OCI-LY1 (cell line): ENCODE measurements around the gene FAM13A.
"Not testable (repeated sequence)": the region's sequence is repeated elsewhere in the genome, so short reads cannot be mapped to it uniquely, and the experiment has no call there.

Experiments used
- H2AFZ ChIP-seq: fragments of 200-600 bp; sonication (generic), shearing (Covaris generic); 2 replicates; pipeline ENCODE4 v1.6.0; 2014; ENCODE audit warnings: antibody characterized with exemption, mild to moderate bottlenecking, low read length
- H3F3A ChIP-seq: fragments of 200-600 bp; sonication (generic), shearing (Covaris generic); 2 replicates; pipeline ENCODE4 v1.6.0; 2014; ENCODE audit warnings: mild to moderate bottlenecking, antibody characterized with exemption, low read length, moderate library complexity; ENCODE audit not compliant: insufficient read depth
- H3K27ac ChIP-seq: fragments of 200-600 bp; sonication (generic); 2 replicates; pipeline ENCODE4 v1.5.1; 2014; ENCODE audit warnings: low read length, mixed run types, mild to moderate bottlenecking, low read depth; ENCODE audit not compliant: poor library complexity, severe bottlenecking
- H3K27me3 ChIP-seq: fragments of 200-600 bp; sonication (generic); 2 replicates; pipeline ENCODE4 v1.6.0; 2014; ENCODE audit warnings: antibody characterized with exemption, mild to moderate bottlenecking, low read length, moderate library complexity; ENCODE audit not compliant: insufficient read depth
- H3K36me3 ChIP-seq: fragments of 200-600 bp; sonication (generic); 2 replicates; pipeline ENCODE4 v1.6.1; 2014; ENCODE audit warnings: mild to moderate bottlenecking, antibody characterized with exemption, low read length, moderate library complexity, mixed read lengths; ENCODE audit not compliant: insufficient read depth
- H3K4me1 ChIP-seq: fragments of 200-600 bp; sonication (generic); 2 replicates; pipeline ENCODE4 v1.5.1; 2014; ENCODE audit warnings: mild to moderate bottlenecking, low read length, moderate library complexity; ENCODE audit not compliant: insufficient read depth, severe bottlenecking
- H3K4me2 ChIP-seq: fragments of 200-600 bp; sonication (generic), shearing (Covaris generic); 2 replicates; pipeline ENCODE4 v1.6.1; 2014; ENCODE audit warnings: low read length
- H3K4me3 ChIP-seq: fragments of 200-600 bp; sonication (generic); 2 replicates; pipeline ENCODE4 v1.5.1; 2014; ENCODE audit warnings: low read length, low read depth, mild to moderate bottlenecking, mixed read lengths; ENCODE audit not compliant: poor library complexity, severe bottlenecking
- H3K79me2 ChIP-seq: fragments of 200-600 bp; shearing (Covaris generic); 2 replicates; pipeline ENCODE4 v1.6.1; 2016; ENCODE audit warnings: mixed run types, low read length, mixed read lengths; ENCODE audit not compliant: insufficient read depth
- H3K9ac ChIP-seq: fragments of 200-600 bp; sonication (generic), shearing (Covaris generic); 2 replicates; pipeline ENCODE4 v1.6.1; 2014; ENCODE audit warnings: mild to moderate bottlenecking, low read length, mixed read lengths
- H3K9me2 ChIP-seq: fragments of 200-600 bp; sonication (generic), shearing (Covaris generic); 2 replicates; pipeline ENCODE4 v1.6.1; 2014; ENCODE audit warnings: low read depth, mild to moderate bottlenecking, low read length, mixed read lengths
- H3K9me3 ChIP-seq: fragments of 200-600 bp; shearing (Covaris generic); 2 replicates; pipeline ENCODE4 v1.6.1; 2014; ENCODE audit warnings: low read length, mixed read lengths
- H4K20me1 ChIP-seq: fragments of 200-600 bp; sonication (generic), shearing (Covaris generic); 2 replicates; pipeline ENCODE4 v1.6.0; 2016; ENCODE audit warnings: mild to moderate bottlenecking, low read length; ENCODE audit not compliant: insufficient read depth
- CTCF ChIP-seq: fragments of 200-600 bp; sonication (generic), shearing (Covaris generic); IDR thresholded peaks from 2 replicates; pipeline ENCODE4 v1.5.1; 2017; ENCODE audit warnings: mild to moderate bottlenecking, antibody characterized with exemption, low read length, moderate library complexity, mixed read lengths
- EZH2 ChIP-seq: fragments of 200-600 bp; sonication (generic), shearing (Covaris generic); IDR thresholded peaks from 2 replicates; pipeline ENCODE4 v1.8.0; 2017; ENCODE audit warnings: borderline replicate concordance, mixed run types, mild to moderate bottlenecking, antibody characterized with exemption, low read length, moderate library complexity, mixed read lengths

The FAM13A gene

GRCh38 chr4:88928852-88929251, 128.1 kb downstream of the FAM13A start:
- Histone ChIP-seq H3K36me3 (no peaks in the 10 kb centered on the region), H3K9me3 (no peaks in the 10 kb centered on the region), H2AFZ (no peak overlapping the region), H3K79me2 (no peaks in the 10 kb centered on the region), H3K4me2 (no peak overlapping the region), H3K9me2 (no peaks in the 10 kb centered on the region), H3F3A (no peaks in the 10 kb centered on the region), H4K20me1 (no peaks in the 10 kb centered on the region), H3K4me3 (no peak overlapping the region), H3K27me3 (no peaks in the 10 kb centered on the region), H3K4me1 (no peaks in the 10 kb centered on the region), H3K9ac (no peak overlapping the region), H3K27ac (no peak overlapping the region)
- TF ChIP-seq EZH2: no peak

GRCh38 chr4:88927420-88927819, 129.6 kb downstream of the FAM13A start:
- Histone ChIP-seq H3F3A (no peaks in the 10 kb centered on the region), H4K20me1 (no peaks in the 10 kb centered on the region), H2AFZ (no peak overlapping the region), H3K36me3 (no peaks in the 10 kb centered on the region), H3K9me2 (no peaks in the 10 kb centered on the region), H3K4me3 (no peak overlapping the region), H3K79me2 (no peaks in the 10 kb centered on the region), H3K9ac (no peak overlapping the region), H3K27me3 (no peaks in the 10 kb centered on the region), H3K27ac (no peak overlapping the region), H3K4me1 (no peaks in the 10 kb centered on the region), H3K9me3 (no peaks in the 10 kb centered on the region), H3K4me2 (no peak overlapping the region)
- TF ChIP-seq EZH2: no peak
- no peak for TF ChIP-seq CTCF

GRCh38 chr4:88919056-88919455, 137.9 kb downstream of the FAM13A start:
- H3K36me3 ChIP-seq: no peaks in the 10 kb centered on the region
- TF ChIP-seq CTCF (no peak), EZH2 (no peak)

GRCh38 chr4:88913181-88913580, 143.8 kb downstream of the FAM13A start:
- H3K27me3 ChIP-seq, H2AFZ ChIP-seq, H3K9me3 ChIP-seq, H4K20me1 ChIP-seq, H3K27ac ChIP-seq, H3K79me2 ChIP-seq, H3K36me3 ChIP-seq, H3K4me3 ChIP-seq, H3K4me2 ChIP-seq, H3K9me2 ChIP-seq, H3F3A ChIP-seq, H3K4me1 ChIP-seq, H3K9ac ChIP-seq: not testable (repeated sequence)

More at GRCh38 chr4:88919056-88919455, 137.9 kb downstream of the FAM13A start:
- Histone ChIP-seq H3K27ac (no peak overlapping the region), H4K20me1 (no peaks in the 10 kb centered on the region), H3K79me2 (no peaks in the 10 kb centered on the region), H3K4me2 (no peak overlapping the region), H3F3A (no peaks in the 10 kb centered on the region), H3K9me2 (no peaks in the 10 kb centered on the region), H3K4me1 (no peaks in the 10 kb centered on the region), H3K4me3 (no peak overlapping the region), H3K9ac (no peak overlapping the region), H2AFZ (no peak overlapping the region), H3K27me3 (no peaks in the 10 kb centered on the region), H3K9me3 (no peaks in the 10 kb centered on the region)
